Testis (tissue), 3 donors: Measurements from ENCODE around the gene ATG7. TPM values are rescaled to one million over a fixed set of nuclear protein-coding genes. Genes with fewer than 3 reads are reported as not detected.

Experiments
- DNase-seq: peaks from one replicate; pipeline ENCODE4 v3.0.0-alpha.2; 2019
- H3K27ac ChIP-seq, 2 donors: fragments of 200-600 bp; sonication (generic); one replicate each; pipeline ENCODE4 v1.5.1; 2019
- H3K27me3 ChIP-seq: fragments of 200-600 bp; sonication (generic); one replicate; pipeline ENCODE4 v1.5.1; 2019
- H3K36me3 ChIP-seq: fragments of 200-600 bp; sonication (generic); one replicate; pipeline ENCODE4 v1.5.1; 2017; ENCODE audit warnings: low read depth; ENCODE audit errors: missing control alignments
- H3K4me1 ChIP-seq: fragments of 200-600 bp; sonication (generic); one replicate; pipeline ENCODE4 v1.5.1; 2019
- H3K4me3 ChIP-seq, 2 donors: fragments of 200-600 bp; sonication (generic); one replicate each; pipeline ENCODE4 v1.5.1; 2017 to 2019
- H3K9me3 ChIP-seq: fragments of 200-600 bp; sonication (generic); one replicate; pipeline ENCODE4 v1.5.1; 2017
- CTCF ChIP-seq, 3 experiments: fragments of 450-650 bp in 2 of 3; fragments of 200-600 bp in 1 of 3; sonication (generic) in 1 of 3; IDR thresholded peaks; one replicate each; pipeline ENCODE4 v1.5.1; 2016 to 2019; ENCODE audit warnings: antibody characterized with exemption in 3 of 3, mild to moderate bottlenecking in 2 of 3, moderate library complexity in 1 of 3
- POLR2A ChIP-seq: fragments of 450-650 bp; IDR thresholded peaks from one replicate; pipeline ENCODE4 v1.6.1; 2017; ENCODE audit warnings: antibody characterized with exemption, mild to moderate bottlenecking, moderate library complexity
- WGBS, 2 donors: methylation state at CpG; one replicate each; pipeline ENCODE4 v1.1.5; 2018; 5-methylcytosine and 5-hydroxymethylcytosine counted together
- intact Hi-C: fragments of 100-400 bp; cut with DNase I; formaldehyde crosslinking; loops from one replicate; pipeline ENCODE4 v1.15.1; 2023; ENCODE audit warnings: low total_unique reads
- polyA plus RNA-seq: library from polyadenylated mRNA; stranded (reverse); fragments of 350-450 nt; fragmentation: Illumina TruSeq; extraction: RNeasy Lipid Tissue Mini Kit (QIAGEN cat#74804); gene quantifications from one replicate; pipeline ENCODE4 v1.2.3, GENCODE V29; 2014; ENCODE audit warnings: low read depth, low replicate concordance; ENCODE audit not compliant: insufficient read depth
- total RNA-seq, 2 donors: library from RNA; depleted of rRNA; stranded (reverse); fragments of >200 nt; gene quantifications; one replicate each; pipeline ENCODE4 v1.2.3, GENCODE V29; 2016

Gene ATG7
- total and polyA plus RNA-seq, 3 donors from 2014 or later: 52.9 to 95.4 (median 86.0) TPM

- intact Hi-C loops: no loop called here
- TF ChIP-seq CTCF (IDR thresholded peaks at IDR 0.05) (no peak), POLR2A (no peak)
- WGBS, 2 donors: 49 to 51% methylated on average over 2 of the region's 2 CpGs
- H3K9me3 ChIP-seq: no peaks in the 10 kb centered on the region
- H3K4me1 ChIP-seq: peaks cover 7% of the 10 kb centered on the region
- no peak overlapping the region for H3K27ac ChIP-seq
- H3K27me3 ChIP-seq: no peaks in the 10 kb centered on the region
- DNase-seq: no peak
- no peaks in the 10 kb centered on the region for H3K36me3 ChIP-seq
- H3K4me3 ChIP-seq: no peak overlapping the region
Observed at GRCh38 chr3:11386465-11387113, 114.4 kb downstream of the ATG7 start.

GRCh38 chr3:11389386-11390268, 117.4 kb downstream of the ATG7 start:
- TF ChIP-seq CTCF (IDR thresholded peaks at IDR 0.05) (no peak), POLR2A (no peak)
- H3K27ac ChIP-seq: no peak overlapping the region
- 91 to 92% methylated on average over 10 of the region's 10 CpGs for WGBS, 2 donors
- H3K4me3 ChIP-seq: no peak overlapping the region
- intact Hi-C loops: no loop called here
- DNase-seq: no peak
- peaks cover 16% of the 10 kb centered on the region for H3K4me1 ChIP-seq
- H3K36me3 ChIP-seq: no peaks in the 10 kb centered on the region
- no peaks in the 10 kb centered on the region for H3K9me3 ChIP-seq
- H3K27me3 ChIP-seq: no peaks in the 10 kb centered on the region

GRCh38 chr3:11390411-11391131, 118.4 kb downstream of the ATG7 start:
- no peak for DNase-seq
- H3K27ac ChIP-seq: no peak overlapping the region
- 69 to 73% methylated on average over 5 of the region's 5 CpGs for WGBS, 2 donors

More at GRCh38 chr3:11390411-11391131, 118.4 kb downstream of the ATG7 start:
- H3K9me3 ChIP-seq: no peaks in the 10 kb centered on the region
- H3K4me3 ChIP-seq: no peak overlapping the region
- no peaks in the 10 kb centered on the region for H3K36me3 ChIP-seq
- no peaks in the 10 kb centered on the region for H3K27me3 ChIP-seq
- peaks cover 16% of the 10 kb centered on the region for H3K4me1 ChIP-seq
- TF ChIP-seq POLR2A (no peak), CTCF (IDR thresholded peaks at IDR 0.05) (no peak)
- intact Hi-C loops: no loop called here
